Right renal pelvis (tissue), 4 donors: Measurements from ENCODE around the gene GOLGA8G. TPM values are rescaled to one million over a fixed set of nuclear protein-coding genes. Genes with fewer than 3 reads are reported as not detected.
"Not testable (repeated sequence)": the region's sequence is repeated elsewhere in the genome, so short reads cannot be mapped to it uniquely, and the experiment has no call there.

Experiments used
- DNase-seq, 4 donors: peaks; one replicate each; pipeline ENCODE4 v3.0.0-alpha.2; 2013; ENCODE audit warnings: low read depth in 4 of 4, low spot score in 3 of 4, missing footprints in 1 of 4
- polyA plus RNA-seq, 4 donors: library from polyadenylated mRNA; unstranded; fragments of 120-200 nt; gene quantifications; one replicate each; pipeline ENCODE4 v1.2.1, GENCODE V29; 2013; ENCODE audit not compliant: insufficient read length in 4 of 4

The GOLGA8G gene, protein sequence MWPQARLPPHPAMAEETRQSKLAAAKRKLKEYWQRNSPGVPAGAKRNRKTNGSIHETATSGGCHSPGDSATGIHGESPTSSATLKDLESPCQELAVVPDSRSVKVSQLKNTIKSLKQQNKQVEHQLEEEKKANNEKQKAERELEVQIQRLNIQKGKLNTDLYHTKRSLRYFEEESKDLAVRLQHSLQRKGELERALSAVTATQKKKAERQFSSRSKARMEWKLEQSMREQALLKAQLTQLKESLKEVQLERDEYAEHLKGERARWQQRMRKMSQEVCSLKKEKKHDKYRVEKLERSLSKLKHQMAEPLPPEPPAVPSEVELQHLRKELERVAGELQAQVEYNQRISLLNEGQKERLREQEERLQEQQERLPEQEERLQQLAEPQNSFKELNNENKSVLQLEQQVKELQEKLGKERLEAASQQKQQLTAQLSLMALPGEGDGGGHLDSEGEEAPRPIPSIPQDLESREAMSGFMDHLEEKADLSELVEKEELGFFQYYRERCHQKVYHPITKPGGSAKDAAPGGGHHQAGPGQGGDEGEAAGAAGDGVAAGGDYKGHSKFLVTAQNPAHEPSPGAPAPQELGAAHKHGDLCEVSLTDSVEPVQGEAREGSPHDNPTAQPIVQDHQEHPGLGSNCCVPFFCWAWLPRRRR
- under 1 TPM in 2 of 4 donors, not detected in 2; 0.26 to 0.29 TPM for polyA plus RNA-seq

DNA sequence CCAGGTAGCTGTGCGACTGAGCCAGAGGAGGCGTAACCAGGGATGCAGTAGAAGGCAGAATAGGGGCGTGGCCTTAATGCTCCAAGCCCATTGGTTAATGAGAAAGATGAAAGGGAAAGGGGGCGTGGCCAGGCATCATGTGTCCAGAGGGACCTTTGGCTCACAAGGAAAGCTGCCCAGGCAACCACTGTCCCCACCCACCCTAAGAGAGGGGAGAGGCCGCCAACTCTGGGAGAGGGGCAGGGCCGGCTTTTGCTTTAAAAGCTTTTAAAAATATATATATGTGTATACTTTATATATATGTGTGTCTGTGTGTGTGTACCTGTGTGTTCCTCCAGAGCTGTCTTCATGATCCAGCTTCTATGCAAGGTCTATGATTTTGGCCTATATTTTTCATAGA is at the start of gene GOLGA8G:
Gene GOLGA8G (minus strand): TSS at position 18 of the 400 bp plus-strand sequence. CDS start 62 bp downstream, outside the sequence.
- DNase-seq, result not testable (repeated sequence)

DNA sequence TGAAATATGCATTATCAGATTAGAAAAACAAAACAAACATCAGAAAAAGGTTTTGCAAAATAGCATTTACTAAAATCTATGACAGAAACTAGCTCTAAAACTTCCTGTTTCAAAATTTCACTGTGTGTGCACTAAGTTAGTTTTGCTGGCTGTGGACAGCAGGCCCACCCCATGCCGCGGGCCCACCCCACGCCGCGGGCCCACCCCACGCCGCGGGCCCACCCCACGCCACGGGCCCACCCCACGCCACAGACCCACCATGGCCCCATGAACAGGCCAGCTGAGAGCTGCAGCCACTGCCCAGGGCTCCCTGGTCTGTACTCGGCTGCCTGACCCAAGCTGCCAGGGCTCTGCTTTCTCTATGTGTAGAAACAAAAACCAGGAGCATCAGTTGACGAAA is 40.6 kb upstream of the GOLGA8G start:
- DNase-seq, result not testable (repeated sequence)

DNA sequence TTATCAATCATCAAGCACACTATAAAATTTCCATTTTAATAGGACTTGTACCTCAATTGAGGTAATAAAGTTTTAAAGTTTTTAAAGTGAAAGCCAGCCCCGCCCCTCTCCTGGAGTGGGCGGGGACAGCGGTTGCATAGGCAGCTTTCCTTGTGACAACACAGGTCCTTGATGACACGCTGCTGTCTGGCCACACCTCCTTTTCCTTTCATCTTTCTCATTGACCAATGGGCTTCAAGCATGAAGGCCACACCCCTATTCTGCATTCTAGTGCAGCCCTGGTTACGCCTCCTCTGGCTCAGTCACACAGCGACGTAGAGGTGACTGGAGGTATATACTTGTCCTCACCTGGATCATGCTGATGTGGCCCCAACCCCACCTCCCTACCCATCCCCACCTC is 20.5 kb upstream of the GOLGA8G start, which contains the start of gene GOLGA6L25:
Gene GOLGA6L25 (plus strand): TSS at position 301 of the 400 bp plus-strand sequence. CDS start 61 bp downstream, at position 362.
- DNase-seq, result not testable (repeated sequence)

DNA sequence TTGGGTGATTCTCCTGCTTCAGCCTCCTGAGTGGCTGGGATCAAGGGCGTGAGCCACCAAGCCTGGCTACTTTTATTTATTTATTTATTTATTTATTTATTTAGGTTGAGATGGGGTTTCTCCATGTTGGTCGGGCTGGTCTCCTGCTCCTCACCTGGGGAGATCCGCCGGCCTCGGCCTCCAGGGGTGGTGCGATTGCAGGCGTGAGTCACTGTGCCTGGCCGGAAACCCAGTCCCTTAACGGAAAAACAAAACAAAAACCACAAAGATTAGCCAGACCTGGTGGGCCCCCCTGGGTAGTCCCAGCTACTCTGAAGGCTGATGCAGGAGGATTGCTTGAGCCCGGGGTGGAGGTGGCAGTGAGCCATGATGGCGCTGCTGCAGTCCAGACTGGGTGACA is 17.6 kb downstream of the GOLGA8G start:
- not testable (repeated sequence) for DNase-seq

DNA sequence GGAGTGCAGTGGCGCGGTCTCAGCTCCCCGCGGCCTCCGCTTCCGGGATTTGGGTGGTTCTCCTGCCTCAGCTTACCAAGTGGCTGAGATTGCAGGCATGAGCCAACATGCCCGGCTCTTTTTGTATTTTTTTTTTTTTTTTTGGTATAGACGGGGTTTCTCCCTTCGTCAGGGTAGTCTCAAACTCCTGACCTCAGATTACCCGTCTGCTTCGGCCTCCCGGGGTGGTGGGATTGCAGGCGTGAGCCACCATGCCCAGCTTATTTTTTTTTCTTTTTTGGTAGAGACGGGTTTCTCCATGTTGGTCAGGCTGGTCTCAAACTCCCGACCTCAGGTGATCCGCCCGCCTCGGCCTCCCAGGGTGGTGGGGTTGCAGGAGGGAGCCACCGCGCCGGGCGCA is 18.6 kb downstream of the GOLGA8G start:
- not testable (repeated sequence) for DNase-seq

DNA sequence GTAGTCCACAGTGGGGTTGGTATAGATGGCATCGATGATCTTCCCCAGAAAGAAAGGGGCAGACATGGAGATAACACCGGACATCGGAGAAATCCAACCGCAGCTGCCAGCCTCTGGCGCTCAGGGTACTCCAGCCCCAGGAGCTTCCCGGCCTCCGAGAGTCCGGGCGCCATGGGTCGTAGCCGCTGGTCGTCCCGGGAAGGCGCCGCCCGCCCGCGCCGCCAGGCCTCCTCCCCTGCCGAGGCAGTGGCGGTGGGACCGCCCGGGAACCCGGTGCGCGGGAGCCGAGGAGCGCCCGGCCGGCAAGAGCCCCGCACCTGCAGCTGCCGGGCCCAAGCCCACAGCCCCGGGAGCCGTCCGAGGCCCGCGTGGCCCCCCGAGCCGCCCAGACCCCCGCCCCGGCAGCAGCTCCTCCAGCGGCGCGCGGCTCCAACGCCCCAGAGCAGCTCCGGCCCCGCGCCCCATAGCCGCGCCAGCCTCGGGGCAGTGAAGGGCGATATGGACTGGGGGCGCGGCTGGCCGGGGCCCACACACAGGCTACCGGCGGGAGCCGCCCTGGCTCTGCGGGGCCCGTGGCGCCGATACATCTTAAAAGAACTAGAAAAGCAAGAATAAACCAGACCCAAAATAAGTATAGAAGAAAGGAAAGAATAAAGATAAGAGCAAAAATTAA is 24.4 kb downstream of the GOLGA8G start:
- not testable (repeated sequence) for DNase-seq

DNA sequence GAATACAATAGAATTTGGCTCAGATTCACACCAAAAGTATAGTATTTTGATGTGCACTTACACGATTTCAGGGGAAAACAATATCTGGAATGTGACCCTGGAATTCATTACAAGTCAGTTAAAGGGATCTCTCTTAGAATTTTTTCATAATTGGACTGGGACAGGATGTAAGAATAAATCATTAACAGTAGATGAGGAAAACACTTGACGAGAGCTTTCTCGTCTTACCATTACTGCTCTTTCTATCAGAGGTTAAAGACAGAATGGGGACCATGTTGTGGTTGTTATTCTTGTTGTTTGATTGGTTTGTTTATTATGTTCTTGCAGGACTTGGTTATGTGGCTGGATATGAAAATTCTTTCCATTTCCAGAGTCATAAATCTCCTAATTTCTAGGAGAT is 51.4 kb downstream of the GOLGA8G start:
- not testable (repeated sequence) for DNase-seq

Other genes with a start within 250 kb of the GOLGA8G start
- gene HERC2, start 210.8 kb downstream of the GOLGA8G start, polyA plus RNA-seq, result 10 to 100 TPM; 46.4 to 54.2 (median 50.4) TPM
- not detected for gene GOLGA6L24, start 174.9 kb downstream of the GOLGA8G start, polyA plus RNA-seq
- under 1 TPM in 2 of 4 donors, not detected in 2; 0.07 to 0.21 TPM for gene GOLGA8F, start 154.3 kb downstream of the GOLGA8G start, polyA plus RNA-seq
- not detected for gene GOLGA6L25, start 20.6 kb upstream of the GOLGA8G start, polyA plus RNA-seq
- gene GOLGA8M, start 179.4 kb upstream of the GOLGA8G start, polyA plus RNA-seq, result 1 to 10 TPM; 1.9 to 2.7 (median 2.4) TPM